ENCODE results near the gene HEMGN. TPM values are rescaled to one million over a fixed set of nuclear protein-coding genes. Genes with fewer than 3 reads are reported as not detected.

Gene HEMGN
- total and polyA plus RNA-seq, 2 donors (not counting 1 experiment from before 2014, with no cell fraction given): 0.06 TPM; not detected in 1

GRCh38 chr9:97919217-97919813 is 18.7 kb downstream of the HEMGN start:
- Histone ChIP-seq H3K27me3 (replicated peaks in 1 of 4; ENCODE audit: control extremely low read depth in 1 of 4, control insufficient read depth in 3 of 4, insufficient read depth in 4 of 4, low read length in 3 of 4) (no peaks in the 10 kb centered on the region), H3K79me2 (ENCODE audit: control insufficient read depth, insufficient read depth, low read length) (peaks cover 57% of the 10 kb centered on the region), H3K36me3 (replicated peaks in 1 of 2; ENCODE audit: control extremely low read depth in 1 of 2, control insufficient read depth in 1 of 2, extremely low read depth in 1 of 2, insufficient read depth in 2 of 2, low read length in 1 of 2) (peaks cover 0 to 14% of the 10 kb centered on the region in 2 experiments), H2AFZ (ENCODE audit: insufficient read depth, low read depth, low read length, poor library complexity, severe bottlenecking) (no peak overlapping the region), H3K4me3 (ENCODE audit: control extremely low read depth in 1 of 5, extremely low read depth in 1 of 5, insufficient read depth in 1 of 5, low read depth in 2 of 5, low read length in 4 of 5) (no peak overlapping the region), H3K27ac (ENCODE audit: low read length in 2 of 2) (peak overlapping the region in 1 of 2 donors; percentile 1), H4K20me1 (ENCODE audit: control insufficient read depth, insufficient read depth, low read length, poor library complexity, severe bottlenecking) (no peaks in the 10 kb centered on the region), H3K9me3 (ENCODE audit: control extremely low read depth in 1 of 3, control insufficient read depth in 2 of 3, insufficient read depth in 1 of 3, low read length in 2 of 3) (no peaks in the 10 kb centered on the region), H3K4me2 (replicated peaks; ENCODE audit: low read depth, low read length, poor library complexity, severe bottlenecking) (no peak overlapping the region), H3K9ac (ENCODE audit: low read length) (no peak overlapping the region), H3K4me1 (ENCODE audit: control insufficient read depth in 2 of 2, insufficient read depth in 2 of 2, low read length in 2 of 2) (peaks cover 23 to 27% of the 10 kb centered on the region in 2 donors)
- Mint-ChIP-seq H3K9me3 (ENCODE audit: insufficient read depth) (no peaks in the 10 kb centered on the region), H3K27ac (no peak overlapping the region), H3K4me3 (no peak overlapping the region), H3K4me1 (peaks cover 53% of the 10 kb centered on the region), H3K27me3 (no peaks in the 10 kb centered on the region)
- ChIA-PET CTCF (interaction anchor here (1.5 to 4.2 kb wide), 2 partner anchors 11 to 17 kb away, joined by 4 to 24 read pairs; no protein-coding TSS in a partner anchor), POLR2A (interaction anchor here (0.8 kb wide), 1 partner anchor 148 kb away, joined by 4 read pairs; no protein-coding TSS in a partner anchor)
- TF ChIP-seq CTCF (IDR thresholded peaks at IDR 0.05) (no peak), EZH2 (IDR thresholded peaks at IDR 0.05; ENCODE audit: borderline replicate concordance, insufficient read depth, low read depth, low read length, poor library complexity, severe bottlenecking) (no peak)
- ATAC-seq (ENCODE audit: low read depth) (no peak), DNase-seq (no peak)
- intact Hi-C loops (cut with micrococcal nuclease): no loop called here

DNA sequence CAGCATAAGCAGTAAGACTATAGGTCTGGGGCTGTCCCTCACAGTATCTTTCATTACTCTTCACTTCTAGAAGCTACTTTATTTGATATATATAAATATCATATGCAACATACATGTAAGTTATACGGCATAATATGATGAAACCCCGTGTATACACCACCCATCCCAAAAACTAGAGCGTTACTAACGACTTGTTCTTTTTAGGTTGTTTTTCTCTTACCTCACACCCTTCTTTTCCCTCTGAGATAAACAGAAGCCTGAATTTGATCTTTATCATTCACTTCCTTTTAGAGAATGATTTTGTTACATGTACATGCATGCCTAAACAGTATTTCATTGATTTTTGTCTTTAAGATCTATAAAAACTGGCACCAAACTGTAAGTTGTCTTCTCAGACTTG is 19.4 kb downstream of the HEMGN start:
- H3K27ac ChIP-seq (ENCODE audit: low read length in 2 of 2): no peak overlapping the region

More for the DNA sequence above, 19.4 kb downstream of the HEMGN start:
- H3K4me2 ChIP-seq (replicated peaks; ENCODE audit: low read depth, low read length, poor library complexity, severe bottlenecking): no peak overlapping the region
- Mint-ChIP-seq H3K4me1 (peaks cover 46% of the 10 kb centered on the region), H3K27me3 (no peaks in the 10 kb centered on the region), H3K9me3 (ENCODE audit: insufficient read depth) (no peaks in the 10 kb centered on the region), H3K4me3 (no peak overlapping the region), H3K27ac (no peak overlapping the region)
- TF ChIP-seq CTCF (IDR thresholded peaks at IDR 0.05) (no peak), EZH2 (IDR thresholded peaks at IDR 0.05; ENCODE audit: borderline replicate concordance, insufficient read depth, low read depth, low read length, poor library complexity, severe bottlenecking) (no peak)
- no CpG with 5 or more reads among the region's 4 CpGs for WGBS (ENCODE audit: insufficient coverage)
- H4K20me1 ChIP-seq (ENCODE audit: control insufficient read depth, insufficient read depth, low read length, poor library complexity, severe bottlenecking): no peaks in the 10 kb centered on the region
- CTCF ChIA-PET: no interaction called here
- no peak overlapping the region for H3K4me3 ChIP-seq (ENCODE audit: control extremely low read depth in 1 of 5, extremely low read depth in 1 of 5, insufficient read depth in 1 of 5, low read depth in 2 of 5, low read length in 4 of 5)
- POLR2A ChIA-PET: interaction anchor here (0.8 kb wide), 1 partner anchor 147 kb away, joined by 4 read pairs; no protein-coding TSS in a partner anchor
- peaks cover 60% of the 10 kb centered on the region for H3K79me2 ChIP-seq (ENCODE audit: control insufficient read depth, insufficient read depth, low read length)
- H3K27me3 ChIP-seq (replicated peaks in 1 of 4; ENCODE audit: control extremely low read depth in 1 of 4, control insufficient read depth in 3 of 4, insufficient read depth in 4 of 4, low read length in 3 of 4): no peaks in the 10 kb centered on the region
- H3K9ac ChIP-seq (ENCODE audit: low read length): no peak overlapping the region
- no peak for ATAC-seq (ENCODE audit: low read depth)
- H3K4me1 ChIP-seq (ENCODE audit: control insufficient read depth in 2 of 2, insufficient read depth in 2 of 2, low read length in 2 of 2): peaks cover 18 to 25% of the 10 kb centered on the region in 2 donors
- H2AFZ ChIP-seq (ENCODE audit: insufficient read depth, low read depth, low read length, poor library complexity, severe bottlenecking): no peak overlapping the region
- no peaks in the 10 kb centered on the region for H3K9me3 ChIP-seq (ENCODE audit: control extremely low read depth in 1 of 3, control insufficient read depth in 2 of 3, insufficient read depth in 1 of 3, low read length in 2 of 3)
- peaks cover 0 to 19% of the 10 kb centered on the region in 2 experiments for H3K36me3 ChIP-seq (replicated peaks in 1 of 2; ENCODE audit: control extremely low read depth in 1 of 2, control insufficient read depth in 1 of 2, extremely low read depth in 1 of 2, insufficient read depth in 2 of 2, low read length in 1 of 2)
- intact Hi-C loops (cut with micrococcal nuclease): no loop called here
- DNase-seq: no peak
